ENCODE results near the gene OGDH.
"Not testable (repeated sequence)": the region's sequence is repeated elsewhere in the genome, so short reads cannot be mapped to it uniquely, and the experiment has no call there.

The OGDH gene

DNA sequence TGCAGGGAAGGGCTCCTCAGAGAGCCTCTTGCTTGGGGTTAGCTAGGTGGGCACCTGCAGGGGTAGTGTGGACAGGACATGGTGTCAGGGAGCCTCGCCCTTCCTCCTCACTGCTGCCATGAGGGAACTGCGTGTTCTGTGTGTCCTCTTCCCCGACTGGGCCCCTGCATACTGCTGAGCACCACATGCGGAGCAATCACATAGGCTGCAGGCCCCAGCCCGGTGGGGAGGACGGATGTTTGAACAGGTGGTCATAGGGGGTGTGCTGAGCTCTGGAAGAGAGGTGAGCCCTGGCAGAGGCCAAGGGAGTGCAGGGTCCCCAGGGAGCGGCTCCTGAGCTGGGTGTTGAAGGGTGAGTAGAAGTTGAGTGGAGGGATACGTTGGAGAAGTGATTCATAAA is 93.9 kb downstream of the OGDH start:
- Histone ChIP-seq H3K4me1 (ENCODE audit: control insufficient read depth, insufficient read depth, low read length) (no peaks in the 10 kb centered on the region), H3K4me3 (ENCODE audit: low read length) (no peak overlapping the region), H3K9me3 (ENCODE audit: control insufficient read depth, low read length) (no peaks in the 10 kb centered on the region), H3K27me3 (replicated peaks; ENCODE audit: control insufficient read depth, insufficient read depth, low read length) (no peaks in the 10 kb centered on the region), H3K9ac (ENCODE audit: low read length) (no peak overlapping the region), H3K36me3 (ENCODE audit: control insufficient read depth, insufficient read depth, low read length, severe bottlenecking) (peaks cover 58% of the 10 kb centered on the region)
- no peak for DNase-seq (ENCODE audit: low read depth)

DNA sequence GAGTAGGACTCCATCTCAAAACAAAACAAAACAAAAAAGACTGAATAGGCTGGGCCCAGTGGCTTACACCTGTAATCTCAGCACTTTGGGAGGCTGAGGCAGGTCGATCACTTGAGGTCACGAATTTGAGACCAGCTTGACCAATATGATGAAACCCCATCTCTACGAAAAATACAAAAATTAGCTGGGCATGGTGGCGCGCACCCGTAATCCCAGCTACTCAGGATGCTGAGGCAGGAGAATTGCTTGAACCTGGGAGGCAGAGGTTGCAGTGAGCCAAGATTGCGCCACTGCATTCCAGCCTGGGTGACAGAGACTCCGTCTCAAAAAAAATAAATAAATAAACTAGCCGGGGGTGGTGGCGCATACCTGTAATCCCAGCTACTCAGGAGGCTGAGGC is 97.0 kb downstream of the OGDH start:
- not testable (repeated sequence) for DNase-seq (ENCODE audit: low read depth); H3K4me3 ChIP-seq (ENCODE audit: low read length); H3K9me3 ChIP-seq (ENCODE audit: control insufficient read depth, low read length); H3K9ac ChIP-seq (ENCODE audit: low read length); H3K27me3 ChIP-seq (replicated peaks; ENCODE audit: control insufficient read depth, insufficient read depth, low read length); H3K4me1 ChIP-seq (ENCODE audit: control insufficient read depth, insufficient read depth, low read length)
- peaks cover 46% of the 10 kb centered on the region for H3K36me3 ChIP-seq (ENCODE audit: control insufficient read depth, insufficient read depth, low read length, severe bottlenecking)

DNA sequence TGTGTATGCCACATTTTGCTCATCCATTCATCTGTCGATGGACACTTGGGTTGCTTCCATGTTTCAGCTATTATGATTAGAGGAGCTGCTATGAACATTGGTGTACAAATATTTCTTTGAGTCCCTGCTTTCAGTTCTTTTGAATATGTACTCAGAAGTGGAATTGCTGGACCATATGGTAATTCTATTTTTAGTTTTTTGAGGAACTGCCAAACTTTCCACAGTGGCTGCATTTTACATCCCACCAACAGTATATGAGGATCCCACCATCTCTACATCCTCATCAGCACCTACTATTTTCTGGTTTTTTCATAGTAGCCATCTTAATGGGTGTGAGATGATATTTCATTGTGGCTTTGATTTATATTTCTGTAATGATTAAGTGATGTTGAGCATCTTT is 97.5 kb downstream of the OGDH start:
- no peak for DNase-seq (ENCODE audit: low read depth)
- no peaks in the 10 kb centered on the region for H3K9me3 ChIP-seq (ENCODE audit: control insufficient read depth, low read length)
- no peak overlapping the region for H3K9ac ChIP-seq (ENCODE audit: low read length)
- no peak overlapping the region for H3K4me3 ChIP-seq (ENCODE audit: low read length)
- H3K36me3 ChIP-seq (ENCODE audit: control insufficient read depth, insufficient read depth, low read length, severe bottlenecking) = peaks cover 47% of the 10 kb centered on the region
- H3K4me1 ChIP-seq (ENCODE audit: control insufficient read depth, insufficient read depth, low read length) = no peaks in the 10 kb centered on the region
- no peaks in the 10 kb centered on the region for H3K27me3 ChIP-seq (replicated peaks; ENCODE audit: control insufficient read depth, insufficient read depth, low read length)

DNA sequence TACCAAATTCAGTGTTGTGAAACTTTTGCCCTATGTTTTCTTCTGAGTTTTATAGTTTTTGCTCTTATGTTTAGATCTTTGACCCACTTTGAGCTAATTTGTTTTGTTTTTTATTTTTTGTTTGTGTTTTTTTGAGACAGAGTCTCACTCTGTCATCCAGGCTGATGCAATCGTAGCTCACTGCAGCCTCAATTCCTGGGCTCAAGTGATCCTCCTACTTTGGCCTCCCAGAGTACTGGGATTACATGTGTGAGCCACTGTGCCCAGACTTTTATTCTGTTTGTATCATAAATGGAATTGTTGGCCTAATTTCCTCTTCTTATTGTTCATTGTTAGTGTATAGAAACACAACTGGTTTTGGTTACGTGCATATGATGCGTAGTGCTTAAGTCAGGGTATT is 99.0 kb downstream of the OGDH start:
- Histone ChIP-seq H3K27me3 (replicated peaks; ENCODE audit: control insufficient read depth, insufficient read depth, low read length) (no peaks in the 10 kb centered on the region), H3K36me3 (ENCODE audit: control insufficient read depth, insufficient read depth, low read length, severe bottlenecking) (peaks cover 51% of the 10 kb centered on the region), H3K4me3 (ENCODE audit: low read length) (no peak overlapping the region), H3K9me3 (ENCODE audit: control insufficient read depth, low read length) (no peaks in the 10 kb centered on the region), H3K9ac (ENCODE audit: low read length) (no peak overlapping the region), H3K4me1 (ENCODE audit: control insufficient read depth, insufficient read depth, low read length) (no peaks in the 10 kb centered on the region)
- DNase-seq (ENCODE audit: low read depth) = no peak

DNA sequence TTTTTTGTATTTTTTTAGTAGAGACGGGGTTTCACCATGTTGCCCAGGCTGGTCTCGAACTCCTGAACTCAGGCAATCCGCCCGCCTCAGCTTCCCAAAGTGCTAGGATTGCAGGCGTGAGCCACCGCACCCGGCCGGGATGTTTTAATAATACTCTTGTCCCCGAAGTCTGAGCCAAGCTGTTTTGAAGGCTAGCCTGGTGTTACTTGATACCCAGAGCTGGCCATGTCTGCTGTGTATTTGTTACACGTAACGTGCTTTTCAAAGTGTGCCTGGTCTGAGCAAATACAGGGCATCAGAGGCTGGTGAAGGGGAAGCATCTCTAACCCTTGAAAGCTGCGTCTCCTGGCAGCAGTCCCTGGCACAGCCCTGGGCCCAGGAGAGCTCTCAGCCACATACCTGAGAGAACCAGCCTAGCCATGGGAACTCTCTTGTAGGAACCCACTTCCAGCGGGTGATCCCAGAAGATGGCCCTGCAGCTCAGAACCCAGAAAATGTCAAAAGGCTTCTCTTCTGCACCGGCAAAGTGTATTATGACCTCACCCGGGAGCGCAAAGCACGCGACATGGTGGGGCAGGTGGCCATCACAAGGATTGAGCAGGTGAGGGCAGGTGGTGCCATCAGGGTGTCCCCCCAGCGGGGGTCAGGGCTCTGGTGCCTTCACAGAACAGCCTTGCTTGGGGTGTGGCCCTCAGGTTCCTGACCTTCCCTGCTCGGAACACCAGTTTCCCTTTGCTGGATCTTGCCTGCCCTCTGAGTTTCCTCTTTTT is 100.5 kb downstream of the OGDH start:
- Histone ChIP-seq H3K4me3 (ENCODE audit: low read length) (no peak overlapping the region), H3K4me1 (ENCODE audit: control insufficient read depth, insufficient read depth, low read length) (no peaks in the 10 kb centered on the region), H3K27me3 (replicated peaks; ENCODE audit: control insufficient read depth, insufficient read depth, low read length) (no peaks in the 10 kb centered on the region), H3K36me3 (ENCODE audit: control insufficient read depth, insufficient read depth, low read length, severe bottlenecking) (peaks cover 39% of the 10 kb centered on the region), H3K9ac (ENCODE audit: low read length) (no peak overlapping the region), H3K9me3 (ENCODE audit: control insufficient read depth, low read length) (no peaks in the 10 kb centered on the region)
- no peak for DNase-seq (ENCODE audit: low read depth)

DNA sequence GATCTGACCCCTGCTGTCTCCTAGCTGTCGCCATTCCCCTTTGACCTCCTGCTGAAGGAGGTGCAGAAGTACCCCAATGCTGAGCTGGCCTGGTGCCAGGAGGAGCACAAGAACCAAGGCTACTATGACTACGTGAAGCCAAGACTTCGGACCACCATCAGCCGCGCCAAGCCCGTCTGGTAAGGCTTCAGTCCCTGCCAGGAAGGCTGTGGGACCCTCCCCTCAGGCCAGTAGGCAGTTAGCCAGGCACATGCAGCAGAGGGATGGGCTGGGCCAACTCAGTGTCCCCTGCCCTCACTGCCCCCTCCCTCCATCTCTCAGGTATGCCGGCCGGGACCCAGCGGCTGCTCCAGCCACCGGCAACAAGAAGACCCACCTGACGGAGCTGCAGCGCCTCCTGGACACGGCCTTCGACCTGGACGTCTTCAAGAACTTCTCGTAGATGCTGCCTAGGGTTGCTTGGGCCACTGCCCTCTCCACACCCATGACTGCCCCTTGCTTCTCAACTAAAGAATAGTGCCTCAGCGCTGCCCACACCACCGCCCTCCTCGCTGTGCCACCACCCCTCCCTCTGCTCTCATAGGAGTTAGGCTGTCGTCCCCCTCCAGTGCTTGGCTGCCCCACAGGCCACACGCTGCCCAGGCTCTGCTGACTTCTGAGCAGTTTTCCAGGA is 101.3 kb downstream of the OGDH start:
- no peak overlapping the region for H3K4me3 ChIP-seq (ENCODE audit: low read length)
- H3K27me3 ChIP-seq (replicated peaks; ENCODE audit: control insufficient read depth, insufficient read depth, low read length) = no peaks in the 10 kb centered on the region
- no peaks in the 10 kb centered on the region for H3K4me1 ChIP-seq (ENCODE audit: control insufficient read depth, insufficient read depth, low read length)
- no peaks in the 10 kb centered on the region for H3K9me3 ChIP-seq (ENCODE audit: control insufficient read depth, low read length)
- no peak for DNase-seq (ENCODE audit: low read depth)
- H3K36me3 ChIP-seq (ENCODE audit: control insufficient read depth, insufficient read depth, low read length, severe bottlenecking) = peaks cover 36% of the 10 kb centered on the region
- H3K9ac ChIP-seq (ENCODE audit: low read length) = no peak overlapping the region

DNA sequence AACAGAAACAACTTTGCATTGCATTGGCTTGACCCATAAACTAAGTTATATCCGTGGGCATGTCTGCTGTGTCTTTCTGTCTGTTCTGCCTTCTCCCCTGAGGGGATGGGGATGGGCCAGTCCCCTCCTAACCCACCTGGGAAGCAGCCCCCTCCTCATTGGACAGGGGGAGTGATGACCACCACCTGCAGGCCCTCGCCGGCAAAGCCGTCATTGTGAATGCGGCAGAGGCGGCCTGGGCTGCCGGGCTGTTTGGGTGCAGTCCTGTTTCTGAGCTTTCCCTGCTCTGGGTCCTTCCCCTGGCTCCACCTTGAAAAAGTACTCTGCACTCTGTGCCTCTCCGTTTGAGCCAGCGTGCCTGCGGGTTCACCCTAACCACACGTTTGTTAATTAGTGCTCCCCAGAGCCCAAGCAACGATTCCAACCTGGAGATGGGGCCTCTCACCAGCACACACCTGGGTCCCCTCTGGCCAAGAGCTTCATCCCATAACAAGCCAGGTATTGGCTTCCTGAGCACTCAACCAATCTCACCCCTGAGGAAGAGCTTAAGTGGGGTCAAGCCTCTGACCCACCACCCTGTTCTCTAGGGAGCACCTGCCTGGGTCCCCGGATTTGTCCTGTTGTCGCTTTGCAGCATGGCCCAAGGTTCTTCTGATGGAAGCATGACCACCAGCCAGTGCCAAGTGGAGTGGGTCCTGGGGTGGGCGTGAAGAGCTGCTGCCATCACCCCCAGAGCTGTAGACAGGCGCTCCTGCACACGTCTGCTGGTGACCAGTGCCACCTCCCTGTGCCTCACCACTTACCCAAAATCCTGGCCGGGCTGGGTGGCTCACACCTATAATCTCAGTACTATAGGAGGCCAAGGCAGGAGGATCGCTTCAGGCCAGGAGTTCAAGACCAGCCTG is 102.8 kb downstream of the OGDH start:
- Histone ChIP-seq H3K9me3 (ENCODE audit: control insufficient read depth, low read length) (no peaks in the 10 kb centered on the region), H3K4me1 (ENCODE audit: control insufficient read depth, insufficient read depth, low read length) (peaks cover 8% of the 10 kb centered on the region), H3K36me3 (ENCODE audit: control insufficient read depth, insufficient read depth, low read length, severe bottlenecking) (peaks cover 31% of the 10 kb centered on the region), H3K27me3 (replicated peaks; ENCODE audit: control insufficient read depth, insufficient read depth, low read length) (no peaks in the 10 kb centered on the region), H3K9ac (ENCODE audit: low read length) (no peak overlapping the region), H3K4me3 (ENCODE audit: low read length) (no peak overlapping the region)
- DNase-seq (ENCODE audit: low read depth) = no peak

DNA sequence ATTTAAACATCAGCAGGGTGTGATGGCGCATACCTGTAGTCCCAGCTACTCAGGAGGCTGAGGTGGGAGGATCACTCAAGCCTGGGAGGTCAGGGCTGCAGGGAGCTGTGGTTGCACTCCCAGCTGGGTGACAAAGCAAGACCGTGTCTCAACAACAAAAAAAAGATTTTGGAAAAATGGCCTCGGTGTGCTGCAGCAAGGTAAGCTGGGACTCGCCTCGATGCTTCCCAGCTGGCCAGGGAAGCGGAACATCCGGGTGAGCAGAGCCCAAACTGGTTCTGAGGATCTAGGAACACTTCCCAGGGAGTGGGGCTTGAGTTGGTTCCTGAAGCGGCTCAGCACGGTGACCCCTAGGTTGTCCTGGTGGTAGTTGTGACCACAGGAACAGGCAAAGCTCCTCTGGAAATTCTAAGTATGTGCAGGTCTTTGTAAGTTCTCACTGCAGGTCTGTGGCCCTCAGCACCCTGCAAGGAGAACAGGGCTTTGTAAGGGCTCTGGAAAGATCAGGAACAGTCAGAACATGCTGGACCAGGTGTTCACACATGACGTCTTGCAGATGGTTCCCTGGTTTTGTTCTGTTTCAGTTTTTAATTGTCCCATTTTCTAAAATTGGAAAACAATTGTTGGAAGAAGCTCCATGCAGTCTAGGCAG is 103.6 kb downstream of the OGDH start:
- no peaks in the 10 kb centered on the region for H3K27me3 ChIP-seq (replicated peaks; ENCODE audit: control insufficient read depth, insufficient read depth, low read length)
- H3K36me3 ChIP-seq (ENCODE audit: control insufficient read depth, insufficient read depth, low read length, severe bottlenecking) = peaks cover 31% of the 10 kb centered on the region
- H3K9ac ChIP-seq (ENCODE audit: low read length) = no peak overlapping the region
- DNase-seq (ENCODE audit: low read depth) = no peak
- H3K4me1 ChIP-seq (ENCODE audit: control insufficient read depth, insufficient read depth, low read length) = peaks cover 8% of the 10 kb centered on the region
- H3K9me3 ChIP-seq (ENCODE audit: control insufficient read depth, low read length) = no peaks in the 10 kb centered on the region
- H3K4me3 ChIP-seq (ENCODE audit: low read length) = no peak overlapping the region

DNA sequence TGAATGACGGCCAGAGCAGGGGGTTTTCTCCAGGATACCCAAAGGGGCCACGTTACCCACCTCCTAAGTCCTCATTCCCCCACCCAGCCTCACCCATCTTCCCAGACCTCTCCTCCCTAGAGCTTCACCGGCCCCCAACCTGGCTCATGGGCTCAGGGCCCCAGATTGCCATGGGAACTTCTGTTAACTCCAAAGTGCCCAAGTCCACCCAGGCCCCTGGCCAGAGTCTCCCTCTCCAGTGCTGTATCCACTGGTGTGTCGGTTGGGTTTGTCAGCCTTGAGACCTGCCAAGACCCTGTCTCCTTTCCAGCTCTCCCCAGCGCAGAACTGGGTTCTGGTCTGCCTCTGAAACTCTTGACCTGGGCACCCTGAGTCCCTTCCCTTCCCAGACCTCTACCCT is 105.1 kb downstream of the OGDH start:
- DNase-seq (ENCODE audit: low read depth) = no peak
- Histone ChIP-seq H3K4me1 (ENCODE audit: control insufficient read depth, insufficient read depth, low read length) (peaks cover 8% of the 10 kb centered on the region), H3K27me3 (replicated peaks; ENCODE audit: control insufficient read depth, insufficient read depth, low read length) (no peaks in the 10 kb centered on the region), H3K4me3 (ENCODE audit: low read length) (no peak overlapping the region), H3K36me3 (ENCODE audit: control insufficient read depth, insufficient read depth, low read length, severe bottlenecking) (peaks cover 31% of the 10 kb centered on the region), H3K9ac (ENCODE audit: low read length) (no peak overlapping the region), H3K9me3 (ENCODE audit: control insufficient read depth, low read length) (no peaks in the 10 kb centered on the region)

DNA sequence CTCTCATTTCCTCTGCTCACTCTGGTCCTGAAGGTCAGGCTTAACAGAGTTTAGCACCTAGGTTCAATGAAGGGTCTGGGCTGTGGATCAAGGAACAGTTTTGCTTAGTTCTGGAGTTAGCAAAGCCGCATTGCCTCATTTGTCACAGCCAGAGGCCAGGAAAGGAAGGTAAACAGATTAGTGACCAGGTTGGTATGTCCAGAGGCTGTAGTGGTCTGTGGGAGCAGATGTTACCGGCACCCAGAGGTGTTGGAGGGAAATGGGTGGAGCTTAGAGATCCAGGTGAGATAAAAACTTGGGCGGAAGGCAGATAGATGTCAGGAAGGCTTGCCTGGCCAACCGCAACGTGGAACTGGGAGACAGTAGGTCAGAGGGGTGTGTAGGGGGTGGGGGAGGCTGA is 105.6 kb downstream of the OGDH start:
- Histone ChIP-seq H3K4me1 (ENCODE audit: control insufficient read depth, insufficient read depth, low read length) (peaks cover 8% of the 10 kb centered on the region), H3K4me3 (ENCODE audit: low read length) (no peak overlapping the region), H3K36me3 (ENCODE audit: control insufficient read depth, insufficient read depth, low read length, severe bottlenecking) (peaks cover 29% of the 10 kb centered on the region), H3K9ac (ENCODE audit: low read length) (no peak overlapping the region), H3K9me3 (ENCODE audit: control insufficient read depth, low read length) (no peaks in the 10 kb centered on the region), H3K27me3 (replicated peaks; ENCODE audit: control insufficient read depth, insufficient read depth, low read length) (no peaks in the 10 kb centered on the region)
- DNase-seq (ENCODE audit: low read depth) = no peak

DNA sequence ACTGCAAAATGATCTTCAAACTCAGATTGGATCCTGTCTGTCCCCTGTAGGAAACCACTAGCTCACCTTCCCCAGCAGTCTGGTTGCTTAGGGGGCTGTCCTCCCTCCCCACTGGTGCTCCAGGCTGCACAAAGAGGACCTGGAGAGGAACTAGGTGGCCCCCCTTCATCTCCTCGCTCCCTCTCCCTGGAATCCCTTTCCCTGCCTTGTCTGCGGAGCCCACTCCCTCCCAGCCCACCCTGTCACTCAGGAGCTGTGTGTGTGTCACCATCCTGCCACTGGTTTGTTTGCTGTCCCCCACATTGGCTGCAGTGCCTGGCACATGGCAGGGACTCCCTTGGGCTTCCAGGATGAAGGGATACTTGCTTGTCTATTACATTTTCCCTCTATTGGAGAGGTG is 106.7 kb downstream of the OGDH start:
- DNase-seq (ENCODE audit: low read depth) = no peak
- Histone ChIP-seq H3K27me3 (replicated peaks; ENCODE audit: control insufficient read depth, insufficient read depth, low read length) (no peaks in the 10 kb centered on the region), H3K36me3 (ENCODE audit: control insufficient read depth, insufficient read depth, low read length, severe bottlenecking) (peaks cover 18% of the 10 kb centered on the region), H3K4me1 (ENCODE audit: control insufficient read depth, insufficient read depth, low read length) (peaks cover 8% of the 10 kb centered on the region), H3K9ac (ENCODE audit: low read length) (no peak overlapping the region), H3K4me3 (ENCODE audit: low read length) (no peak overlapping the region), H3K9me3 (ENCODE audit: control insufficient read depth, low read length) (no peaks in the 10 kb centered on the region)
